GM18505 (cell line): ENCODE data around the gene ANXA6.

Experiments
- ATAC-seq: cut with Tn5 transposase; IDR thresholded peaks from one replicate; pipeline ENCODE4 v1.9.1; 2021; ENCODE audit not compliant: unreplicated experiment
- POLR2A ChIP-seq: IDR thresholded peaks from 4 replicates; pipeline ENCODE4 v1.6.1; 2011; ENCODE audit warnings: borderline replicate concordance; ENCODE audit not compliant: insufficient read depth, insufficient read length; ENCODE audit errors: extremely low read depth

ANXA6 gene

GRCh38 chr5:151140686-151141459 lies 16.7 kb downstream of the ANXA6 start:
- ATAC-seq, result no peak
- TF ChIP-seq POLR2A, result no peak

GRCh38 chr5:151139646-151140045 lies 17.9 kb downstream of the ANXA6 start:
- no peak for TF ChIP-seq POLR2A
- no peak for ATAC-seq

- no peak for ATAC-seq
- no peak for TF ChIP-seq POLR2A
Measured at GRCh38 chr5:151139015-151139414, 18.6 kb downstream of the ANXA6 start.

GRCh38 chr5:151138114-151138513 lies 19.5 kb downstream of the ANXA6 start:
- TF ChIP-seq POLR2A, result no peak
- ATAC-seq, result no peak

GRCh38 chr5:151137067-151137825 lies 20.3 kb downstream of the ANXA6 start:
- ATAC-seq, result no peak
- no peak for TF ChIP-seq POLR2A

- no peak for TF ChIP-seq POLR2A
- peak; percentile 64 for ATAC-seq
Measured at GRCh38 chr5:151134228-151134627, 23.4 kb downstream of the ANXA6 start.

GRCh38 chr5:151132963-151133362 lies 24.6 kb downstream of the ANXA6 start:
- ATAC-seq, result no peak
- no peak for TF ChIP-seq POLR2A

- no peak for TF ChIP-seq POLR2A
Measured at GRCh38 chr5:151130922-151131891, 26.4 kb downstream of the ANXA6 start.

GRCh38 chr5:151130235-151130921 lies 27.2 kb downstream of the ANXA6 start:
- no peak for ATAC-seq

More at GRCh38 chr5:151130922-151131891, 26.4 kb downstream of the ANXA6 start:
- ATAC-seq, result no peak

GRCh38 chr5:151128817-151129216 lies 28.8 kb downstream of the ANXA6 start:
- no peak for ATAC-seq
- TF ChIP-seq POLR2A, result no peak

More at GRCh38 chr5:151130235-151130921, 27.2 kb downstream of the ANXA6 start:
- TF ChIP-seq POLR2A, result no peak

GRCh38 chr5:151127926-151128325 lies 29.7 kb downstream of the ANXA6 start:
- no peak for TF ChIP-seq POLR2A
- ATAC-seq, result no peak

- no peak for ATAC-seq
- no peak for TF ChIP-seq POLR2A
Measured at GRCh38 chr5:151126199-151126645, 31.4 kb downstream of the ANXA6 start.
